Kidney (tissue), 14 donors: ENCODE results near the gene CXCR4. TPM values are rescaled to one million over a fixed set of nuclear protein-coding genes. Genes with fewer than 3 reads are reported as not detected.
A peak's percentile ranks its signal among the peaks of the same experiment; 100 is the strongest.

ENCODE experiments used
- DNase-seq, 5 donors: peaks; one replicate each; pipeline ENCODE4 v3.0.0-alpha.2; 2013 to 2020
- FAIRE-seq: peaks from 2 replicates; lab custom pipeline; 2012; peaks lifted over from hg19 to GRCh38; lab: Jason Lieb, UNC
- H3K27ac ChIP-seq, 2 donors: one replicate each; pipeline ENCODE4 v1.7.0; 2013; ENCODE audit warnings: low read depth in 2 of 2, low read length in 2 of 2, inconsistent platforms in 1 of 2
- H3K27me3 ChIP-seq: one replicate; pipeline ENCODE4 v1.7.1; 2013; ENCODE audit warnings: low read length, inconsistent platforms; ENCODE audit not compliant: control insufficient read depth, insufficient read depth
- H3K36me3 ChIP-seq, 3 donors: one replicate each; pipeline versions ENCODE4 v1.7.0 to v1.7.1; 2013; ENCODE audit warnings: low read length in 3 of 3, control low read depth in 1 of 3, inconsistent platforms in 1 of 3; ENCODE audit not compliant: insufficient read depth in 3 of 3, control insufficient read depth in 2 of 3
- H3K4me1 ChIP-seq, 3 donors: one replicate each; pipeline versions ENCODE4 v1.7.0 to v1.7.1; 2013; ENCODE audit warnings: low read length in 3 of 3, inconsistent platforms in 1 of 3, low read depth in 1 of 3; ENCODE audit not compliant: control insufficient read depth in 2 of 3, insufficient read depth in 2 of 3
- H3K4me3 ChIP-seq, 3 donors: one replicate each; pipeline versions ENCODE4 v1.7.0 to v1.8.1; 2013; ENCODE audit warnings: low read length in 3 of 3, control low read depth in 1 of 3, inconsistent platforms in 1 of 3
- H3K9ac ChIP-seq, 3 donors: one replicate each; pipeline versions ENCODE4 v1.7.0 to v1.7.1; 2013; ENCODE audit warnings: low read length in 3 of 3, control low read depth in 1 of 3, inconsistent platforms in 1 of 3
- H3K9me3 ChIP-seq, 3 donors: one replicate each; pipeline versions ENCODE4 v1.7.0 to v1.7.1; 2013; ENCODE audit warnings: low read length in 3 of 3, control low read depth in 1 of 3, inconsistent platforms in 1 of 3; ENCODE audit not compliant: control insufficient read depth in 2 of 3, insufficient read depth in 1 of 3
- intact Hi-C: fragments of 100-400 bp; cut with DNase I; formaldehyde crosslinking; loops from one replicate; pipeline ENCODE4 v1.11.1; 2022
- polyA plus RNA-seq: library from polyadenylated mRNA; stranded (reverse); fragments of 350-450 nt; fragmentation: Illumina TruSeq; extraction: RNeasy Lipid Tissue Mini Kit (QIAGEN cat#74804); gene quantifications from one replicate; pipeline ENCODE4 v1.2.3, GENCODE V29; 2014; ENCODE audit warnings: low read depth, low replicate concordance; ENCODE audit not compliant: insufficient read depth
- total RNA-seq: library from RNA; stranded (reverse); fragmentation: NEBNext Ultra II Directional; extraction: Animal tissue kit (Norgen Biotek cat#: 25700); gene quantifications from one replicate; pipeline ENCODE4 v1.2.1, GENCODE V29; 2021
- TF ChIP-seq, protein P1 (sequence below): IDR thresholded peaks from 3 replicates; pipeline ENCODE4 v1.5.1; 2012; ENCODE audit warnings: mild to moderate bottlenecking, moderate library complexity, borderline replicate concordance; ENCODE audit not compliant: insufficient read depth; ENCODE audit errors: extremely low read depth
- donor health status: control.
- donor health status: control.
- donor health status: control.
- donor health status: control.
- donor health status: control.
- donor health status: DM: yes; HTN: yes; CAD: no.
- donor health status: Normal renal cell carcinoma (clear cell type).

Gene CXCR4
- total and polyA plus RNA-seq, 2 donors from 2014 or later: 9.5 to 51.9 TPM

DNA sequence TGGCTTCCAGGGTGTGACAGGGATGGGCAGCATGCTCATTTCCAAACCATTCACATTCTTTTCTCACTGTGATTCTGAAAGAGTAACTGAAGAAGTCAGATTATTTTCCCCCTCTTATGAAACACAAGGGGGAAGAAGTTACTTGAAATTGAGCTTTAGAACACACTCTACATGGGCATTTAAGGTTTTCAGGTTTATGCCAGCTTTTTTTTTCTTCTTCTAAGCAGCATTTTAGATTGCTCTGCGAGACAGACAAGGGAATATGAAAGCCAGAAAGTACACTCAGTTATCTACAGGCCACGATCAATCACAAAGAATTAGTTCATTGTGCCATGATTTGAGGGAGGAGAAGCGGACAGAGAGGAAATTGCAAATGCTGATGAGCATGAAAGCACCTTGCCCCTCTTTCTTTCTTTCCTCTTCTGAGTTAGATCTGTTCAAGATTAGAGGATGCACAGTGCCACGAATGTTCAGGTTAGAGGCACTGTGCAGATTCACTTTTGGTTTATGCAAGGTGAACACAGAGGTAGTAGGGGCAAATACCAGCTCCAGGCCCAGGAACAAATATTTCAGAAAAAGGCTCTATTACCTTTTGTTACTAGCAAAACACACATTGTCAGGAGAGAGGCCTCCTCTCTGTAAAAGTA is 49.2 kb downstream of the CXCR4 start:
- TF ChIP-seq, protein P1, sequence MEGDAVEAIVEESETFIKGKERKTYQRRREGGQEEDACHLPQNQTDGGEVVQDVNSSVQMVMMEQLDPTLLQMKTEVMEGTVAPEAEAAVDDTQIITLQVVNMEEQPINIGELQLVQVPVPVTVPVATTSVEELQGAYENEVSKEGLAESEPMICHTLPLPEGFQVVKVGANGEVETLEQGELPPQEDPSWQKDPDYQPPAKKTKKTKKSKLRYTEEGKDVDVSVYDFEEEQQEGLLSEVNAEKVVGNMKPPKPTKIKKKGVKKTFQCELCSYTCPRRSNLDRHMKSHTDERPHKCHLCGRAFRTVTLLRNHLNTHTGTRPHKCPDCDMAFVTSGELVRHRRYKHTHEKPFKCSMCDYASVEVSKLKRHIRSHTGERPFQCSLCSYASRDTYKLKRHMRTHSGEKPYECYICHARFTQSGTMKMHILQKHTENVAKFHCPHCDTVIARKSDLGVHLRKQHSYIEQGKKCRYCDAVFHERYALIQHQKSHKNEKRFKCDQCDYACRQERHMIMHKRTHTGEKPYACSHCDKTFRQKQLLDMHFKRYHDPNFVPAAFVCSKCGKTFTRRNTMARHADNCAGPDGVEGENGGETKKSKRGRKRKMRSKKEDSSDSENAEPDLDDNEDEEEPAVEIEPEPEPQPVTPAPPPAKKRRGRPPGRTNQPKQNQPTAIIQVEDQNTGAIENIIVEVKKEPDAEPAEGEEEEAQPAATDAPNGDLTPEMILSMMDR: no peak
- no peaks in the 10 kb centered on the region for H3K27me3 ChIP-seq
- no peak for DNase-seq
- peaks cover 9 to 12% (median 11%) of the 10 kb centered on the region in 3 donors for H3K4me1 ChIP-seq
- no peak for FAIRE-seq
- no peak overlapping the region for H3K4me3 ChIP-seq
- H3K27ac ChIP-seq: no peak overlapping the region
- H3K9ac ChIP-seq: no peak overlapping the region
- no peaks in the 10 kb centered on the region for H3K36me3 ChIP-seq
- intact Hi-C loops: no loop called here
- no peaks in the 10 kb centered on the region for H3K9me3 ChIP-seq

DNA sequence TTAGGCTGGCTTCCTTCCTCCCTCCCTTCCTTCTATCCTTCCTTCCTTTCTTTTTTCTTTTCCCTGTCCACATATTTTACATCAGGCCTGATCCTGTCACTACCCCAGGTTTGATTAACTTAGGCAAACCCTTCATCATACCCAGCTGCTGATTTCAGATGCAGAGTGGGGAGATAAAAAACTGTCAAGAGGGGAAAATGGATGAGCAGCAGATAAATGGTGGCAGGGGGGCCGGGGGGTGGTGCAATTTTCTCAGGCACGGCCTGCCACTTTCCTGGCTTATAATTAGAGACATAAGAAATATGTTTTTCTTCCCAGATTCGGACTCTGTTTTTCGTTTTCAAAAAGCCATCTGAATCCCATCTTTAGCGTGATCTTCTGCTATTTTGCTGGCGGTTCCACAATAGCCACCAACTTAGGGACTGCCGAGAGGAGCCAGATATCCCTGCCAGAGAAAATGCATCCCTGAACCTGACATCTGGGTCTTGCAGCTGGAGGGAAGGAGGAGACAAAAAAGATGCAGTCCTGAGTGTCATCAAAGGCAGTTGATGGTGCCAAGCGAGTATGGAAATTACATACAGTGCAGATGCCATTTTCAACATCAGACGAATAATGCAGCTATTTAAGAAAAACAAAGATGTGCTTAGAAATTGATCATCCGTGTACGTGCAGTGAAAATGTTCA is 49.9 kb downstream of the CXCR4 start:
- no peak overlapping the region for H3K4me3 ChIP-seq
- H3K36me3 ChIP-seq: no peaks in the 10 kb centered on the region
- TF ChIP-seq, protein P1: no peak
- no peaks in the 10 kb centered on the region for H3K27me3 ChIP-seq
- no peaks in the 10 kb centered on the region for H3K9me3 ChIP-seq
- no peak overlapping the region for H3K9ac ChIP-seq
- no peak for FAIRE-seq
- peaks cover 9 to 12% (median 11%) of the 10 kb centered on the region in 3 donors for H3K4me1 ChIP-seq
- DNase-seq: no peak
- H3K27ac ChIP-seq: no peak overlapping the region
- intact Hi-C loops: no loop called here

DNA sequence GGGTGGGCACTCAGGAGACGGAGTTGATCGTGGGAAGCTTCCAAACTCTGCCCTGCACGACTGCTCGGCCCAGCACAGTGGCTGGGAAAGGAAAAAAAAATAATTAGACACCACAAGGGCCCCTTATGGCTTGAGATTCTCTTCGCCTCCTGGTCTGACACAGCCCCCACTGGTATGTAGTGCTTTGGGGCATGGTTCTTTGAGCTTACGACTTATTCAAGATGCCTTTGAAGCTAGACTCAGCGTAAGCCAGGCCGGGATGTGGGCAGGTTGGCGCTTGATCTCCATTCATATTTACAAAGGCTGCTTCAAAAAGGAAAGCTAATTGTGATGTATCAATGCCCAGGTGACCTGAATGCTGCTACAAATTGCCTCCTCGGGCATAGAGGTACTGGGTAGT is 50.5 kb downstream of the CXCR4 start:
- H3K4me1 ChIP-seq: peaks cover 7 to 12% (median 9%) of the 10 kb centered on the region in 3 donors
- no peaks in the 10 kb centered on the region for H3K9me3 ChIP-seq
- no peak overlapping the region for H3K27ac ChIP-seq
- H3K27me3 ChIP-seq: no peaks in the 10 kb centered on the region
- H3K36me3 ChIP-seq: no peaks in the 10 kb centered on the region
- FAIRE-seq: no peak
- intact Hi-C loops: no loop called here
- peak in 3 of 5 donors; percentile 25 to 54 (median 45) for DNase-seq
- H3K9ac ChIP-seq: no peak overlapping the region
- no peak overlapping the region for H3K4me3 ChIP-seq
- TF ChIP-seq, protein P1: no peak
